8988T (cell line): Measurements from ENCODE around the gene ZNF333.
A peak's percentile ranks its signal among the peaks of the same experiment; 100 is the strongest.

Experiments used
- DNase-seq: peaks from one replicate; pipeline ENCODE4 v3.0.0; 2011

The ZNF333 gene

DNA sequence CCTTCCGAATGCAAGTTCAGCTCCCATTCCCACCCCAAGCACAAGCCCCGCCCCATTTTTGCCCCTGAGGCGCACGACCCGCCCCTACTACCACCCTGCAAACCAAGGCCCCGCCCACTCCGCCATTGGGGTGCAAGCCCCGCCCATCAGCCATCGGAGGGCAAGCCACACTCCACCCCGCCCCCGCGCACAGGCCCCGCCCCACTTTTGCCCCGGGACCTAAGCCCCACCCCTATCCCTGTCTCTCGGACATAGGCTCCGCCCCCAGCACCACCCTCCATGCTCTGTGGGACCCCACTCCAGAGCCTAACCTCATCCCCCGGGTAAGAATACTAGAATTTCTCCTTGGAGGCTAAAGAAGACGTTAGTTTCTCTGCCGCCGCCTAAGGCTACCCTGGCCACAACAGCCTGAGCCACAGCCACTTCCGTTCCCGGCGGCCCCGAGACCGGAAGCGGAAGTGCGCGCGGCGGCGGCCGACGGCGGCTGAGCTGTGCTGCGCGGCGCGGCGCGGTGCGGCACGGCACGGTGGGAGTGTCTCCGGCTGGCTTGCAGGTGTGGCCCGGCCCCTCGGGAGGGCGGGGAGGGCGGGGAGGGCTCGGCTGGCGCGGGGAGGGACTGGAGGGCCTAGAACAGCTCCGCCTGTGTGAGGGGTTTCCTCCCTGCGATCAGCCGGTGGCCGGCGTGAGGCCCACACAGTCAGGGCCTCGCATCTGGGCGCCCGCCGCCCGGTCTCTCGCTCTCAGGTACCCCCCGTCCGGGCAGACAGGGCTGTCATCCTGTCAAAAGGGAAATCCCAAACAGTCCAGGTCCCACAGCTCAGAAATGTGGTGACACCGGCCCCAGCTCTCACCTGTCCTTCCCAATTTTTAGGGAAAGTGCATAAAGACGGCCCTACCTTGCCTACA is at the start of gene ZNF333:
TSS of gene ZNF333 (plus strand) at position 451 of the 906 bp plus-strand sequence. CDS start 3,444 bp downstream, outside the sequence.
- DNase-seq, result peak; percentile 63

DNA sequence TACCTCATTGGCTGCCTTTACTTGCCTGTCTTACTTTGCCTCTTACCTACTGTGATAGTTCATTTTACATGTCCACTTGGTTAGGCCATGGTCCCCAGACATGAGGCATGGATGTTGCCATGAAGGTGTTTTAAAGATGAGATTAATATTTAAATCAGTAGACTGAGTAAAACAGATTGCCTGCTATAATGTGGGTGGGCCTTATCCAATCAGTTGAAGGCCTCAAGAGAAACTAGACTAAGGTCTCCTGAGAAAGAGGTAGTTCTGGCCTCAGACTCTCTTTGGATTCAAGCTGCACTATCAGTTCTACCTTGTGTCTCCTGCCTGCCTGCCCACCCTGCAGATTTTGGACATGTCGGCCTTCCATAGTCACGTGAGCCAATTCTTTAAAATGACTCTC is 41.3 kb upstream of the ZNF333 start:
- DNase-seq, result no peak

- DNase-seq, result no peak
Observed at GRCh38 chr19:14649020-14649419, 40.8 kb upstream of the ZNF333 start.

- no peak for DNase-seq
Observed at GRCh38 chr19:14650161-14650560, 39.7 kb upstream of the ZNF333 start.

DNA sequence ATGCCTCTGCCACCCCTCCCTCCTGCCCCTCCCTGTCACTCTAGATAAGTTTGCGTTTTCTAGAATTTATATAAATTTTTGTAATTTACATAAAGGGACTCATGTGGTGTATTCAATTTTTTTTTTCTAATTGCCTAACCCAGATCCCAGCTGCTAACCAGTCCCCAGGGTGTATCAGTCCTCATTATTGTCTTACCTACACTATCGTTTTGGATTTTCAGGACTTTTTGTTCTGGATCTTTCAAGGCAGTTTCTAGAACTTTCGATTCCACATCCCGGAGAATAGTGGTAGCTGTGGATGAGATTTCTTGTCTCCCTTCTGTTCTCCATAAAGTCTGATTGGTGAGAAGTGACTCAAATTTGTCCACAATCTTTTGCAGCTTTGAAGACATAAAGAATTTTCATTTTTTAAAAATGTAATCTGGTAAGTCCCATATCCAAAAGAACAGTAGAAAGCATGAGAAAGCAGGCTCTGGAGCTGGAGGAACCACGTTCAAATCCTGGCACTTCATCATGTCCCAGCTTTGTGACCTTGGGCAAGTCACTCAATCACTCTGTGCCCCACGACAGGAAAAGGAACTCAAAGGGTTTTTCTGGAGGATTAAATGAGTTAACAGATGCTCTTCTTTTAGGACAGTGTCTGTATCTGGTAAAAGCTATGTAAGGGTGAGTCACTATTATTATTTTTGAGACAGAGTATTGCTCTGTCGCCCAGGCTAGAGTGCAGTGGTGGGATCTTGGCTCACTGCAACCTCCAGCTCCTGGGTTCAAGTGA is 34.9 kb upstream of the ZNF333 start:
- DNase-seq, result no peak

DNA sequence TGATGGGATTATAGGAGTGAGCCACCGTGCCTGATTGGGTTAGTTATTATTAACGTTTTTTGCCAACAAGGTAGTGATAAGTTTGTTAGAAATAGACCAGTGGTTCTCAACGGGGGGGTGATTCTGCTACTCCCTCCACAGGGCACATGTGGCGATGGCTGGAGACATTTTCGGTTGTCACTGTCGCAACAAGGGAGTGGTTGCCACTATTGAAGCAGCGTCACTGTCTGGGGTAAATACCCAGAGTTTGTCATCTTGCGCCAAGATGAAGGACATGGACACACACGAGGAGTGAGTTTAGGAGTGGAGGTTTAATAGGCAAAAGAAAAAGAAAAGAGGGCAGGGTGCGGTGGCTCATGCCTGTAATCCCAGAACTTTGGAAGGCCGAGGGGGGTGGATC is 34.1 kb upstream of the ZNF333 start:
- DNase-seq, result no peak

- no peak for DNase-seq
Observed at GRCh38 chr19:14659874-14660489, 29.9 kb upstream of the ZNF333 start.

GRCh38 chr19:14661372-14661924 is 28.4 kb upstream of the ZNF333 start:
- DNase-seq, result no peak

GRCh38 chr19:14669940-14670339 is 19.9 kb upstream of the ZNF333 start:
- DNase-seq, result no peak

DNA sequence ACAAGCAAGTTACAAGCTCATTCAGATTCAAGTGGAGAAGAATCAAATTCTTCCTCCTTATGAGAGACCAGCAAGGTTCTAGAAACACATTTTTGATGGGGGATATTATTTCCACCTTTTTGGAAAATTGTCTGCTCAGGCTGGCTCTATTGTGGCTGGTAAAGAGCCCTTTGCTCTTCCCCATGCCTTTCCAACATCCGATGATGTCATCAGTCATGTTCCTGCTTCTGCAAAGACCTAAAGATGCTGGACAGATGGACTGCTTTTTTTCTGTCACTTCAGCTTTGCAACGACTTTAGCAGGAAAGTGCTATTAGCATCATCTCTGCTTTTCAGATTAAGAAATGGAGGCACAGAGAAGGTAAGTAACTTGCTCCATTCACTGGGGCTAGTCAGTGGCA is 19.4 kb upstream of the ZNF333 start:
- no peak for DNase-seq

- no peak for DNase-seq
Observed at GRCh38 chr19:14672188-14672872, 17.5 kb upstream of the ZNF333 start.

- no peak for DNase-seq
Observed at GRCh38 chr19:14673088-14673487, 16.8 kb upstream of the ZNF333 start.

- no peak for DNase-seq
Observed at GRCh38 chr19:14674764-14675163, 15.1 kb upstream of the ZNF333 start, which contains the start of gene ADGRE3. Gene ADGRE3, minus strand, starts transcription at chr19:14674844. Its CDS starts 74 bp downstream, at chr19:14674770.

DNA sequence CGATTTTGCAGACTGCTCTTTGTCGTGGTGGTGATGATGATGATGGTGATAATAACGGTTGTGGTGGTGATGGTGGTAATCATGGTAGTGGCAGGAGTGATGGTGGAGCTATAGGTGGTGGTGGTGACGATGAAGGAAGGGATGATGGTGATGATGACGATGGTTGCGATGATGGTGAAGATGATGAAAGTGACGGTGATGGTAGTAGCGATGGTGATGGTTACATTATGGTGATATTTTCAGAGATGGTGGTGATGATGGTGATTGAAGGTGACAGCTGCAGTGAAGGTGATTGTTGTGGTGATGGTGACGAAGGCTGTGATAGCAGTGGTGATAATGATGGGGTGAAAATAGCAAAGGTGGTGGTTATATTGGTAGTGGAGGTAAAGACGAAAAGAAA is 13.1 kb upstream of the ZNF333 start:
- DNase-seq, result no peak

DNA sequence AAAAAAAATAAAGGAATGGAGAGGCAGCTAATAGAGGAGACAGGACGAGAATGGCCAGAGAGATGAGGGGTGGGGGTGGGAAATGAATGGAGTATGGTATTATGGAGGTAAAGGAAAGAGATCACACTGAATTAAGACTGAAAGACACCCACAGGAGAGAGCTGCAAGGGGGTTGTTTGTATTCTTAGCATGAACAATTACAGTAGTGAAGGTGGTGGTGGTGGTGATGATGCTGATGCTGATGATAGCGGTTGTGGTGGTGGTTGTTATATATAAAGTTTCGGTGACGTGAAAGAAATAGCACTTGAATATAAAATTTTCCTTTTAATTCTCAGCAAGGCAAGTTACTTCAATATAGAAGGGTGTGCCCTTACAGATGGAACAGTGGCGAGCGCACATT is 12.4 kb upstream of the ZNF333 start:
- DNase-seq, result no peak

GRCh38 chr19:14678199-14678598 is 11.6 kb upstream of the ZNF333 start:
- DNase-seq, result no peak

- no peak for DNase-seq
Observed at GRCh38 chr19:14682084-14682483, 7.8 kb upstream of the ZNF333 start.

DNA sequence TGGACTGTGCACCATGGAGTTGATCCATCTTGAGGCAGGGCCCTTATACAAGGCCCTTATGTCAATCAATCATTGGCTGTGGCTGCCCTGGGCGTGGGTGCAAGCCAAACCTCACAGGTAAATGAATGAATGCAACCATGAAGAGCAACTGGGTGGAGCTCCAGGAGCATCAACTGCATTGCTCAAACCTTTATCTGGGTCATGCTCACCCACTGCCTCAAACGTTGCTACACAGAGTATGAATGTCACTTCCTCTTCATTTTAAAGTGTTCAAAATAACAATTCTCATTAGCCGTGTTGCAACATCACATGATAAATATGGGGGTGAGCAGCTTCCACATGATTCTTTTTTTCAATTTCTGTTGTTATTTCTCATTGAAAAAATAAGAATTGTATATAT is 6.4 kb upstream of the ZNF333 start:
- DNase-seq, result no peak

DNA sequence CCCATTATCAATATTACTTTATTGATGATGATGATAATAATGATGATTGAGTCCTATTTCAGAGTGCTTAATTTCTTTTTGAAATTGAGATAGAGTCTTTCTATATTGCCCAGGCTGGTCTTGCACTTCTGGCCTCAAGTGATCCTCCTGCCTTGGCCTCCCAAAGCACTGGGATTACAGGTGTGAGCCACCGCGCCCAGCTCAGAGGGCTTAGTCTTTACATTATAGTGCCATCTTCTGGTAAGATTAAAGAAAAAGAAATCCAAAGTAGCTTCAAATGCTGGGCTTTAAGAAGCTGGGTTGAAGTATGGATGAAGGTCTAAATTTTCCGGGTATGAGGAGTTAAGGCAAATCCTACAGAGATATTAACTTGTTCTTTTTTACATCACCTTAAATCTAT is 3.4 kb upstream of the ZNF333 start:
- DNase-seq, result no peak

GRCh38 chr19:14694641-14695266 is 4.9 kb downstream of the ZNF333 start:
- DNase-seq, result no peak

GRCh38 chr19:14695471-14695870 is 5.6 kb downstream of the ZNF333 start:
- no peak for DNase-seq

DNA sequence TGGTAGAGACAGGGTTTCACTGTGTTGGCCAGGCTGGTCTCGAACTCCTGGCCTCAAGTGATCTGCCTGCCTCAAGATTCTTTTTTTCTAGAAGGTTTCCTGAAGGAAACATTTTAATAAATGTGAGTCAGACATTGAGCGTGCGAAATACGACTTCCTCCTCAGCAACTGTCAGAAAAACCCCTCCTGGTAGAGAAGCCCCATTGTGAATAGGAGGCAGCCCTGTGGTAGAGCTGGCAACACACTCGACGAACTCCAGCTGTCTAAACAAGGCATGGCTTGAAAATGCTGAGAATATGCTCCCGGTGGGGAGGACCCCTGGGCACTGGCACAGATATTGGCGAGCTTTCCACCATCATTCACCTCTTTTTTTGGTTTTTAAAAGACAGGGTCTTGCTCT is 9.8 kb downstream of the ZNF333 start:
- no peak for DNase-seq
